DND-41 (cell line): ENCODE measurements around the gene TK2.

Experiments
- ATAC-seq: fragments of 200-7000 bp; cut with Tn5 transposase; 3 replicates; pipeline ENCODE4 v1.9.1; 2021; ENCODE audit warnings: low read depth; ENCODE audit not compliant: insufficient read depth
- DNase-seq: peaks from one replicate; pipeline ENCODE4 v3.0.0-alpha.2; 2020
- H2AFZ ChIP-seq: 2 replicates; pipeline ENCODE4 v1.6.0; 2012; ENCODE audit warnings: low read depth, low read length
- H3K27ac ChIP-seq: 2 replicates; pipeline ENCODE4 v1.5.1; 2012; ENCODE audit warnings: low read length, inconsistent platforms
- H3K27me3 ChIP-seq: fragments of 200-600 bp; sonication (generic); 2 replicates; pipeline ENCODE4 v1.6.0; 2012; ENCODE audit warnings: low read length, mild to moderate bottlenecking, inconsistent platforms; ENCODE audit not compliant: insufficient read depth, poor library complexity
- H3K36me3 ChIP-seq: 2 replicates; pipeline ENCODE4 v1.5.1; 2012; ENCODE audit warnings: low read length, inconsistent platforms; ENCODE audit not compliant: insufficient read depth
- H3K4me1 ChIP-seq: 2 replicates; pipeline ENCODE4 v1.5.1; 2012; ENCODE audit warnings: mild to moderate bottlenecking, low read length; ENCODE audit not compliant: insufficient read depth
- H3K4me2 ChIP-seq: 2 replicates; pipeline ENCODE4 v1.6.0; 2012; ENCODE audit warnings: mild to moderate bottlenecking, moderate library complexity, low read length, inconsistent platforms; ENCODE audit not compliant: insufficient read depth
- H3K4me3 ChIP-seq, 2 experiments: fragments of 200-600 bp in 1 of 2; shearing (Covaris generic) in 1 of 2; 2 replicates each; pipeline ENCODE4 v1.5.1; 2012 to 2016; ENCODE audit warnings: inconsistent platforms in 2 of 2, low read length in 2 of 2, mild to moderate bottlenecking in 2 of 2, low read depth in 1 of 2, moderate library complexity in 1 of 2
- H3K79me2 ChIP-seq: 2 replicates; pipeline ENCODE4 v1.6.0; 2012; ENCODE audit warnings: low read length, inconsistent platforms; ENCODE audit not compliant: insufficient read depth
- H3K9ac ChIP-seq: 2 replicates; pipeline ENCODE4 v1.6.0; 2012; ENCODE audit warnings: low read depth, mild to moderate bottlenecking, inconsistent platforms, low read length, moderate library complexity
- H3K9me3 ChIP-seq: 2 replicates; pipeline ENCODE4 v1.5.1; 2012; ENCODE audit warnings: low read length, moderate library complexity, mild to moderate bottlenecking, inconsistent platforms; ENCODE audit not compliant: insufficient read depth, severe bottlenecking
- H4K20me1 ChIP-seq: 2 replicates; pipeline ENCODE4 v1.6.0; 2012; ENCODE audit warnings: low read length; ENCODE audit not compliant: insufficient read depth
- CTCF ChIP-seq: IDR thresholded peaks from 2 replicates; pipeline ENCODE4 v1.5.1; 2012; ENCODE audit warnings: borderline replicate concordance, low read length, moderate library complexity, mild to moderate bottlenecking; ENCODE audit not compliant: poor library complexity, severe bottlenecking; ENCODE audit errors: extremely low read depth
- EZH2 ChIP-seq: IDR thresholded peaks from 3 replicates; pipeline ENCODE4 v1.6.1; 2012; ENCODE audit warnings: borderline replicate concordance, low read depth, mild to moderate bottlenecking, moderate library complexity, low read length, inconsistent platforms; ENCODE audit not compliant: severe bottlenecking

TK2 gene

GRCh38 chr16:66475232-66475631 is 74.7 kb downstream of the TK2 start:
- H4K20me1 ChIP-seq, result no peaks in the 10 kb centered on the region
- H3K79me2 ChIP-seq, result no peaks in the 10 kb centered on the region
- no peak for ATAC-seq
- no peaks in the 10 kb centered on the region for H3K9me3 ChIP-seq
- H3K4me2 ChIP-seq, result no peak overlapping the region
- no peak overlapping the region for H3K4me3 ChIP-seq
- no peak for TF ChIP-seq CTCF
- no peak for TF ChIP-seq EZH2
- H3K27me3 ChIP-seq, result no peaks in the 10 kb centered on the region
- H3K36me3 ChIP-seq, result no peaks in the 10 kb centered on the region
- no peak for DNase-seq
- H3K9ac ChIP-seq, result no peak overlapping the region
- H3K27ac ChIP-seq, result no peak overlapping the region
- no peak overlapping the region for H2AFZ ChIP-seq
- peaks cover 21% of the 10 kb centered on the region for H3K4me1 ChIP-seq

GRCh38 chr16:66474750-66475199 is 75.1 kb downstream of the TK2 start:
- DNase-seq (peak; percentile 76), ATAC-seq (peak; percentile 85)
- Histone ChIP-seq H4K20me1 (no peaks in the 10 kb centered on the region), H3K36me3 (no peaks in the 10 kb centered on the region), H3K27me3 (no peaks in the 10 kb centered on the region), H3K27ac (no peak overlapping the region), H3K9ac (no peak overlapping the region), H3K9me3 (no peaks in the 10 kb centered on the region), H3K4me1 (peaks cover 21% of the 10 kb centered on the region), H3K4me2 (no peak overlapping the region), H3K79me2 (no peaks in the 10 kb centered on the region), H3K4me3 (no peak overlapping the region), H2AFZ (no peak overlapping the region)
- TF ChIP-seq CTCF (no peak), EZH2 (no peak)

- Histone ChIP-seq H3K4me2 (no peak overlapping the region), H3K9me3 (no peaks in the 10 kb centered on the region), H3K36me3 (no peaks in the 10 kb centered on the region), H3K4me3 (no peak overlapping the region), H4K20me1 (no peaks in the 10 kb centered on the region), H3K9ac (no peak overlapping the region), H3K79me2 (no peaks in the 10 kb centered on the region), H3K27me3 (no peaks in the 10 kb centered on the region), H3K4me1 (peaks cover 21% of the 10 kb centered on the region), H2AFZ (no peak overlapping the region), H3K27ac (no peak overlapping the region)
- no peak for ATAC-seq
- no peak for DNase-seq
- TF ChIP-seq CTCF, result no peak
- no peak for TF ChIP-seq EZH2
These were observed 76.0 kb downstream of the TK2 start for GRCh38 chr16:66473654-66474519.
